GM12891 (cell line): ENCODE data around the gene TFAP2C.

Experiments used
- PAX5 ChIP-seq: IDR thresholded peaks from 2 replicates; pipeline ENCODE4 v1.6.1; 2011; ENCODE audit warnings: low read length, moderate library complexity, mild to moderate bottlenecking; ENCODE audit not compliant: insufficient read depth, severe bottlenecking
- POLR2A ChIP-seq: IDR thresholded peaks from 2 replicates; pipeline ENCODE4 v1.6.1; 2011; ENCODE audit warnings: low read depth, low read length, control low read depth
- POLR2AphosphoS5 ChIP-seq: IDR thresholded peaks from 2 replicates; pipeline ENCODE4 v1.6.1; 2011; ENCODE audit warnings: low read depth, low read length, control low read depth
- POU2F2 ChIP-seq: IDR thresholded peaks from 2 replicates; pipeline ENCODE4 v1.6.1; 2011; ENCODE audit warnings: low read depth, mild to moderate bottlenecking, control low read depth, low read length, moderate library complexity
- SPI1 ChIP-seq: IDR thresholded peaks from 2 replicates; pipeline ENCODE4 v1.6.1; 2011; ENCODE audit warnings: low read depth, low read length, control low read depth
- TAF1 ChIP-seq: IDR thresholded peaks from 2 replicates; pipeline ENCODE4 v1.6.1; 2011; ENCODE audit warnings: low read depth, low read length, control low read depth

DNA sequence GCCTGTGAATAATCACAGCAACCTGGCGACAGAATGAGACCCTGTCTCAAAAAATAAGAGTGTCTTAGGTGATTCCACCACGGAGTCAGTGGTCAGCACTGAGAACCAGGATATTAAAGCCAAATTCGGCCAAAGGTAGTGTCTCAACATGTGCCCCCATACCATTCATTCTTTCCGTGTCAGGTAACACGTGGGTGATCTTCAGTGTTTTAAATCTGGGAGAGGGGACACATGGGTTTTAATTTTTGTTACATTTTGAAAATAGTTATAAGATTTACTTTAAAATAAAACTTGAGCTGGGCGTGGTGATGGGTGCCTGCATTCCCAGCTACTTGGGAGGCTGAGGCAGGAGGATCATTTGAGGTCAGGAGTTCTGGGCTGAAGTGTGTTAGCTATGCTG is 59.0 kb downstream of the TFAP2C start:
- no peak for TF ChIP-seq TAF1
- no peak for TF ChIP-seq POLR2A
- no peak for TF ChIP-seq POLR2AphosphoS5
- no peak for TF ChIP-seq SPI1
- TF ChIP-seq PAX5, result no peak
- no peak for TF ChIP-seq POU2F2
